Endodermal cell (in vitro differentiated cells): Measurements from ENCODE around the gene NFATC2IP. TPM values are rescaled to one million over a fixed set of nuclear protein-coding genes. Genes with fewer than 3 reads are reported as not detected.

Experiments
- DNase-seq: peaks from one replicate; pipeline ENCODE4 v3.0.0-alpha.2; 2017
- H3K27ac ChIP-seq: 2 replicates; pipeline ENCODE4 v1.5.1; 2013; ENCODE audit warnings: mild to moderate bottlenecking, low read depth, low read length, moderate library complexity
- H3K27me3 ChIP-seq: 2 replicates; pipeline ENCODE4 v1.6.1; 2013; ENCODE audit warnings: mild to moderate bottlenecking, low read length, moderate library complexity; ENCODE audit not compliant: insufficient read depth, control insufficient read depth, poor library complexity, severe bottlenecking
- H3K36me3 ChIP-seq: 2 replicates; pipeline ENCODE4 v1.7.0; 2013; ENCODE audit warnings: mild to moderate bottlenecking, low read length, moderate library complexity; ENCODE audit not compliant: control insufficient read depth, insufficient read depth
- H3K4me1 ChIP-seq: one replicate; pipeline ENCODE4 v1.7.0; 2013; ENCODE audit warnings: low read length; ENCODE audit not compliant: control insufficient read depth, insufficient read depth
- H3K4me3 ChIP-seq: 2 replicates; pipeline ENCODE4 v1.5.1; 2013; ENCODE audit warnings: mild to moderate bottlenecking, low read length, moderate library complexity
- H3K9ac ChIP-seq: 2 replicates; pipeline ENCODE4 v1.6.1; 2013; ENCODE audit warnings: mild to moderate bottlenecking, low read length, moderate library complexity; ENCODE audit not compliant: poor library complexity, severe bottlenecking; ENCODE audit errors: extremely low read depth
- H3K9me3 ChIP-seq: 2 replicates; pipeline ENCODE4 v1.6.1; 2013; ENCODE audit warnings: mild to moderate bottlenecking, low read length, moderate library complexity; ENCODE audit not compliant: control insufficient read depth
- H3K27ac Mint-ChIP-seq: 2 replicates; pipeline ENCODE4 v1.8.0; 2020; ENCODE audit warnings: mixed read lengths
- H3K27me3 Mint-ChIP-seq: 2 replicates; pipeline ENCODE4 v1.8.0; 2021; ENCODE audit warnings: mild to moderate bottlenecking, mixed read lengths; ENCODE audit not compliant: insufficient read depth
- H3K36me3 Mint-ChIP-seq: 2 replicates; pipeline ENCODE4 v1.8.0; 2020; ENCODE audit warnings: low read depth, mixed read lengths
- H3K4me1 Mint-ChIP-seq: 2 replicates; pipeline ENCODE4 v1.8.0; 2020; ENCODE audit warnings: mixed read lengths
- H3K4me3 Mint-ChIP-seq: 2 replicates; pipeline ENCODE4 v1.8.0; 2020; ENCODE audit warnings: mild to moderate bottlenecking, moderate library complexity, mixed read lengths
- H3K9me3 Mint-ChIP-seq: 2 replicates; pipeline ENCODE4 v1.8.0; 2020; ENCODE audit warnings: mild to moderate bottlenecking, mixed read lengths
- CTCF ChIP-seq: fragments of 200-600 bp; sonication (generic); conservative IDR thresholded peaks from 2 replicates; pipeline ENCODE4 v1.5.0; 2021; ENCODE audit warnings: antibody characterized with exemption, mild to moderate bottlenecking
- WGBS, 2 experiments: methylation state at CpG; one replicate each; pipeline versions ENCODE4 v1.1.5 to v1.1.7; 2013; ENCODE audit warnings: missing lambda C conversion rate in 2 of 2, mixed read lengths in 1 of 2; ENCODE audit not compliant: insufficient coverage in 1 of 2, insufficient read length in 1 of 2; 5-methylcytosine and 5-hydroxymethylcytosine counted together
- total RNA-seq, 2 donors: library from RNA; stranded (reverse); fragmentation: NEBNext Ultra II Directional in 1 of 2; extraction: Animal tissue kit (Norgen Biotek cat#: 25700) in 1 of 2; gene quantifications; 2 replicates in 1 of 2; 3 replicates in 1 of 2; pipeline ENCODE4 v1.2.1, GENCODE V29; 2021

Gene NFATC2IP
- total RNA-seq, 2 donors from 2014 or later: 63.7 to 65.4 TPM

- peak within 1 kb of the TSS; percentile 94 for H3K4me3 ChIP-seq
- H3K9ac ChIP-seq: peak within 1 kb of the TSS; percentile 82
- peak; percentile 99 for DNase-seq
- no peaks in the 10 kb centered on the region for H3K9me3 ChIP-seq
- H3K27ac ChIP-seq: peak within 1 kb of the TSS; percentile 94
- H3K27ac Mint-ChIP-seq: peak within 1 kb of the TSS; percentile 96
- H3K4me3 Mint-ChIP-seq: peak within 1 kb of the TSS; percentile 86
- no peaks in the 10 kb centered on the region for H3K4me1 ChIP-seq
- H3K4me1 Mint-ChIP-seq: peaks cover 7% of the 10 kb centered on the region
- H3K27me3 ChIP-seq: no peaks in the 10 kb centered on the region
- no peaks in the 10 kb centered on the region for H3K27me3 Mint-ChIP-seq
- WGBS, 2 experiments: 0% methylated on average over 28 to 60 of the region's 60 CpGs
- TF ChIP-seq CTCF: no peak
- H3K36me3 Mint-ChIP-seq: peaks cover 10% of the 10 kb centered on the region
- no peaks in the 10 kb centered on the region for H3K9me3 Mint-ChIP-seq
- peaks cover 11% of the 10 kb centered on the region for H3K36me3 ChIP-seq
Observed at GRCh38 chr16:28974437-28975157, 23.9 kb downstream of the NFATC2IP start, which contains the start of gene SPNS1. Gene SPNS1, plus strand, starts transcription at chr16:28974778. Its CDS starts 374 bp downstream, at chr16:28975152.

GRCh38 chr16:28975158-28975599, 24.4 kb downstream of the NFATC2IP start:
- peak; percentile 50 for DNase-seq
- peak overlapping the region; percentile 24 for H3K27ac ChIP-seq
- 11 to 13% methylated on average over 25 to 30 of the region's 30 CpGs for WGBS, 2 experiments

More at GRCh38 chr16:28975158-28975599, 24.4 kb downstream of the NFATC2IP start:
- Mint-ChIP-seq H3K9me3 (no peaks in the 10 kb centered on the region), H3K4me1 (peaks cover 7% of the 10 kb centered on the region), H3K4me3 (peak overlapping the region; percentile 86), H3K27ac (peak overlapping the region; percentile 96), H3K27me3 (no peaks in the 10 kb centered on the region), H3K36me3 (peaks cover 13% of the 10 kb centered on the region)
- Histone ChIP-seq H3K36me3 (peaks cover 14% of the 10 kb centered on the region), H3K4me3 (peak overlapping the region; percentile 94), H3K9ac (peak overlapping the region; percentile 82), H3K4me1 (no peaks in the 10 kb centered on the region), H3K27me3 (no peaks in the 10 kb centered on the region), H3K9me3 (no peaks in the 10 kb centered on the region)
- no peak for TF ChIP-seq CTCF
